GM18520 (cell line): ENCODE measurements around the gene TMEM269.
"Not testable (repeated sequence)": the region's sequence is repeated elsewhere in the genome, so short reads cannot be mapped to it uniquely, and the experiment has no call there.

ENCODE experiments used
- ATAC-seq: cut with Tn5 transposase; IDR thresholded peaks from one replicate; pipeline ENCODE4 v1.9.1; 2021; ENCODE audit not compliant: unreplicated experiment

Gene TMEM269

DNA sequence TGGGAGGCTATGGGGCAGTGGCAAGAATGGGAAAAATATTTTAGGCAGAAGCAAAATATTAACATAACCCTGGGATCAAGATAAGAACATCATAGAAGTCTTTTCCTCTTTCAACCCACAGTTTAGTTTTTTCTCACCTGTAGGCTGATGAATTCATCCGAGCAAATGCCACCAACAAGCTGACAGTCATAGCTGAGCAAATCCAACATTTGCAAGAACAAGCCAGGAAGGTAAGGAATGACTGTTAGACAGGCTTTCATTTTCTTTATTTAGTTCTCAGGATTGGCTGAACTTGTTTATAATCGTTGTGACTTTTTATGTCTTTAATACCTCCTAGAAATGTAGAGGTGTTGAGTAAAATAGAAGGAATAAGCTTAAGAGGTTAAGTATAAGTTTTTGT, 11.4 kb upstream of the TMEM269 start:
- ATAC-seq = no peak

DNA sequence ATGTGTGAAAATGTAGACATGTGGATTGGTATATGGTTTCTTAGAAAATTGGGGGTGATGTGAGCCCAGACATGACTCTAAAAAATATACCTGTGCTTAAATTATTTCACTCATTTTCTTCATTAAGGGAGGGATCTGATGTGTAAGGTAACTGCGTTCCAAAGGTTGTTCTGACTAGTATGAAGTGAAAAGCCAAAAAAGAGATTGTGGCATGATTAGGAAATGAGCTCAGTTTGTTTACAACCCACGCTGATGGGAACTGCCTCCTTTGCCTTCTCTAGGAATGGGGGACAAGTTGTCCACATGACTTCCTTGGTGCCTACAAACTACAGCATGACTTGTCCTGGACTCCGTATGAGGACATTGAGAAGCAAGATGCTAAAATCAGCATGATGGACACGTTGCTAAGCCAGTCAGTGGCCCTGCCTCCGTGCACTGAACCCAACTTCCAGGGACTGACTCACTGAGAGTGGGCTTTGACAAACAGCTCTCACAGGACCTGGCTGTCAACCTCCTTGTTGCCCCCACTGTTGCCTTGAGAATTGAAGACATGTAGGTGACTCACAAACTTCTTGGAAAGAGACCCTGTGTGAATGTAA, 9.8 kb upstream of the TMEM269 start:
- ATAC-seq = no peak

DNA sequence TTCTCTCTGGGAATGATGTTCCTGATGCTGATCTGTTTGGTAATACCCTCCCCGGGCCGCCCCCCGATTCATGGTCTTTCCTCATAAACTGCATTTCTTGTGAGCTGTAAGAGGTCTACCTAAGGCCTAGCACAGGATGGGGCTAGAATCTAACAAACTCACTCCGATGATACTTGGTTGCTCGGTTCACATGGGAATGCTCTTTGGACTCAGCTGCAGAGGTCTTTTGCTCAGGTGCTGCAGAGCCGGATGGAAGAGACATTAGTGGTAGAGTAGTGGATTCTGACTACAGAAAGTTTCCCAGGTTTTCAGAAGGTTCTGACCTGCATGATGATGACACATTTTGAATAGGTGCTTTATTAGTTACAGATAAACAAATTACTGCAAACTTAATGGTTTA, 8.3 kb upstream of the TMEM269 start:
- no peak for ATAC-seq

DNA sequence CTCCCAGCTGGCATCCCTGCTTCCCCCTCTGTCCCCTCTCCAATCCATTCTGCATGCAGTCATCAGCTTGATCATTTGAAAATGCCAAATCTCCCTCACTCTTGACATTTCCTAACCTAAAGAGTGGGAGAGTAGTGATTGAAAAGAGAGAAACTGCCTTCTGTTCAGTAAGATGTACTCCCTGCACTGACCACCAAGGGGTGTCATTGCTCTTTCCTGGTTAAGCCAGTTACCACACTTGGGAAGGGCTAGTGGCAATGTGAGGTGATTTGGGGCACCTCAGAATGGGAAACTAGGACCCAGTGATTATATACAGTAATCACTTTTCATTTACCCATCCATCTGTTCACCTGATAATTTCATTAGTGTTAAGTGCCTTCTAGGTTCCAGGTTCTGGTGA, 6.9 kb upstream of the TMEM269 start:
- no peak for ATAC-seq

DNA sequence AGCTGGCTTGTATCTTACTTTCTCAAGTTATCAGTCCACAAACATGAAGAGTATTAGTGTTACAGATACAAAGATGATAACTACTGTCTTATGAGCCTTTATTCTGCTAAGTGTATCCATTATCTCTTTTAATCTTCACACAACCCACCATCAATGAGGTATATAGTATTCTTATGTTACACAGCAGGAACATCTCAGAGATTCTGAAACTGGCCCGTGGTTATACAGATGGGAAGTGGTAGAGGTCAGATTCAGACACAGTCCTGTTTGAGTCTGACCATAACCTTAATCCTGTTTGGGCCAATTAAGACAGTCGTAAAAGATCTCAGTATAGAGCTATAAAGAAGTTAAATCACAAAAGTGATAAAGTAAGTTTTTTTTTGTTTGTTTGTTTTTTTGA, 5.1 kb upstream of the TMEM269 start:
- ATAC-seq = no peak

DNA sequence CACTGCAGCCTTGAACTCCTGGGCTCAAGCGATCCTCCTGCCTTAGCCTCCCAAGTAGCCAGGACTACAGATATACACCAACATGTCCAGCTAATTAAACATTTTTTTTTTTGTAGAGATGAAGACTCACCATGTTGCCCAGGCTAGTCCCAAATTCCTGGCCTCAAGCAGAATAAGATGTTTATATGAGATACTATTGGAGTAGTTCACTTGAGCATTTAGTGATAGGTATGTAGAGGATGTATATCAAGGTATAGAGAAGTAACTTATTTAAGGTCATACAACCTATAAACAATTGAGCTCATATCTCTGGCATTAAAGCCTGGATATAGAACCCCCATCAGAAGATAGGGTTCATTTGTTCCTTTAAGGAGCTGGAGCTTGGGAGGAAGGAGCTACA, 4.6 kb upstream of the TMEM269 start:
- ATAC-seq = no peak

DNA sequence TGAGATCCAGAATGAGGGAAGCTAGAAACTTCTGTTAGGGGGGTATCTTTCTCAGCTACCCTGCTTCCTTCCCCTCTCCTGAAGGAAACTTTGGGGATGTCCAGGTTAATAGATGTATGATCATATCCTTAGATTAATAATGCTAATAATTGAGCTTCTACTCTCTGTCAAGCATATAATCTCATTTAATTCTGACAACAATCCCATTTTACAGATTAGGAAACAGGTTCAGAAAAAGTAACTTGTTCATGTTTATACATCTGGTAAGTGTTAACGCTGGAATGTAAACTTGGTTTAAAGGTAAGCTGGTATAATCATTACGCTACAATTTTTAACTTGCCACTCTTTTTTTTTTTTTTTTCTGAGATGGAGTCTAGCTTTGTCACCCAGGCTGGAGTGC, 1.7 kb upstream of the TMEM269 start:
- ATAC-seq = no peak

DNA sequence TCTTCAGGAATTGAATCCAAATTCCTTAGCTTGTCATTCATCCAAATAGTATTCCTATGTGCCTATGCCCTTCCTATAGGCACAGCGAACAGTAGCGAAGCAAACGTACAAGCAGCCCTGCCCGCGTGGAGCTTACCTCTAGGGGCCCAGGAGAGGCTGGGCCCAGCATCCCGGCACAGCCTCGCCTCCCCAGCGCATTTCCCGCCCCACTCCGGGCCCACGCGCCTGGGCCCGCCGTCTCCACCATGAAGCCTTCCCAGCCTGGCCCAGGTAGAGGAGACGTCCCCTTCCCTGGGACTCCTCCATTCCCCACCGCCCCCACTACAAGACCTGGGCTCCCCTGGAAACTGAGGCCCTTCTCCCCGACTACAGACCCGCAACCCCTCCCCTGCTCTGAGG, 245 bp upstream of the TMEM269 start:
- ATAC-seq = no peak

DNA sequence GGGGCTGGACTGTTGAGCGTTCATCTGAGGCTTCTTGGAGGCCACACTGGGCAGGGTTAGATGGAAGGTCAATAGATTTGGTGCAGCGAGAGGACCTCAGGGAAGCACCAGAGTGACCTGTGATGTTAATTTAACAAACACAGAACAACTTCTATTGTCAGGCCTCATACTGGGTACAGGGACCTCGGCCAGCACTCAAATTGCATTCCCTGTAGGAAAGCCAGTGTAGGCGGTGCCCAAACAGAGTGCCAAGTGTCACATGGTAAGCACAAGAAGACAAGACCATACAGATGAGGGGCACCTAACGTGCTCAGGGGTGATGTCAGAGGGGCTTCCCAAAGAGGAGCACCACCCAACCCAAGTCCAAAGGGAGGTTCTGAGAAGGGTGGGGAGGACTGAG, 1.3 kb downstream of the TMEM269 start:
- ATAC-seq = no peak

DNA sequence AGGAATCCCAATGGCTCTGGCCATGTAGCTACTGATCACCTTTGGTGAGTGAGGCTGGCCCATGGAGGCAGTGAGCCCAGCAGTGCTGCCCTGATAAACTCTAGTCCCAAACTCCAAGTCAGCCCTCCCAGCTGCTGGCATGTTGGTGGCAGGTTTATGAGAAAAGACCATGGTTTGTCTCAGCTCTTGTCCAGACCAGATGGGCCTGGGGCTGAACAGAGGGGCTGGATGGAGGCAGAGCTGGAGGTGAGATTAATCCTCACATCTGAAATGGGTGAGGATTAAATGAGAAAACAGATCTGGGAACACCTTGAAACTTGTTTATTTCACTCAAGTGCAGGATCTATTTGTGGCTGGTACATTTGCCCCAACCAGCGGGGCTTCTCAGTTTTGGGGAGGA, 3.2 kb downstream of the TMEM269 start:
- ATAC-seq = no peak

DNA sequence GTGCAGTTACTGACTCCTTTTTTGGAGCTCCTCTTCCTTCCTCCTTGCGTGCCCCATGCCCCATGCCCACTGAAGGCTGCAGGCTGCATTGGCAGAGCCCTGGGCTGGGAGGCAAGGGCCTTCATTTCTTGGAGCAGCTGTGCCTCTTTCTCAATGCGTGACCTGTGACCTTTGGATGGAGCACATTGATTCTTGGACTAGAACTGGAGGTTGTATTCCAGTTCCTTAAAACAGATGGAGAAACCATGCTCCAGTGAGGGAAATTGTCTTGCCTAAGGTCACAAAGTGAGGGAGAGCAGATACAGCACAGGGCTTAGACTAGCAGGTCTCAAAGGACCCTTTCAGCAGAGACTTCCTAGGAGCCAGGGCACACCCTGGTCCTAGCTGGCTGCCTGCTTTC, 9.0 kb downstream of the TMEM269 start:
- ATAC-seq = no peak

DNA sequence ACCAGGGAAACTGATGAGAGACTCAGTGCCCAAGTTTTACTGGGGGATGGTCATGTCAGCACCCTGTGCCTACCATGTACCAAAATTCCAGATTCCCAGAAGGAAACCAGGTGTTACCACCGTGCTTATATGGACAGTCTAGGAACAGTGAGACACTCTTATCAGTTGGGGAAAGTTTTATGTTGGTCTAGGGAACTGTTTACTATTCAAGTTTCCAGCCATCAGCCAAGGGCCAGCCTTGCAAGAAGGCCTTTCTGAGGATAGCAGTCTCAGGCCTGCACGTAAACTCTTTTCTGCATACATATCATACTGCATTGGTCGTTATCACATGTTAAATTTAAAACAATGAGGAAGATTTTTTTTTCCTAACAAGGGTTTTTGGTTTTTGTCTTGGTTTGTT, 12.6 kb downstream of the TMEM269 start:
- ATAC-seq = no peak

DNA sequence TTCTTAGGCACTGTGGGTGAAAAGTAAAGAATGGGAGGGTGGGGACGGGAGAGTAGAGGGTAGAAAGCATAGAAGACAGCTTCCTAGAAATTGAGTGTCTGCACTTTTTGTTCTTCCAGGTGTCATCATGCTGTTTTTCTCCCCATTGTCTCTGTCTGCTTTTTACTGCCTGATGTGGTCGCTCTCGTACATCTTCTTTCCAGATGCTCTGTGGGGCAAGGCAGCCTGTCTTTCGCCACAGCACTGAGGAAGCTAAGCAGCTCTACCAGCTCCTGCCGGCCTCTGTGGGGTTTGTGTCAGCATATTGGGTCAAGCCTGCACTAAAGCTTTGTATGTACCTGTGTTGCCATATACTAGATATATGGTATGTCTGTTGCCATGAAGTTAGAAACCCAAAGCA, 13.2 kb downstream of the TMEM269 start:
- no peak for ATAC-seq

DNA sequence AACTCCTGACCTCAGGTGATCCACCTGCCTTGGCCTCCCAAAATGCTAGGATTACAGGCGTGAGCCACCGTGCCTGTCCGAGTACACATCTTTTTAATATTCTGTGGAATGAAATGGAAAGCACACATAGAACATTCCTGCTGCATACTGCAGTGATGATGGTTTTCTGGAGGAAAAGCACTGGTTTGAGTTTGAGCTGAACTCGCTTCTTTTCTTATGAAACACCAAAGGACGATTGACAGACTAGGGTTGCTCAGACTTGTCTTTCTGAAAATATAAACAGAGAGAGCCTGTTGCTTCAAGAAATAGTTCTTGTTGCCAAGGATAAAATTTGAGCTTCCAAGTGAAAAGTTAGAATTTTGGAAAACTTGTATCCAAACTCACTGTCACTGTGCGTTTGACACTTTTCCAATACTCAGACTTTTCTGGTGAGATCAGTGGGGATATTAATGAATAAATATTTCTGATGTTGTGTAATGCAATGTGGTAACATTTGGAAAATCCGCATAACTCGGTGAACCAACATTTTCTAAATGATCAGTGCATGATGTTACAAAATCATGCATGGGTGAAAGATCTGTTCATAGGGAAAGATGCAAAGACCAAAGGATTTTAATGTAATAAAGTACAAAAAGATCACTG, 17.2 kb downstream of the TMEM269 start:
- ATAC-seq = no peak

DNA sequence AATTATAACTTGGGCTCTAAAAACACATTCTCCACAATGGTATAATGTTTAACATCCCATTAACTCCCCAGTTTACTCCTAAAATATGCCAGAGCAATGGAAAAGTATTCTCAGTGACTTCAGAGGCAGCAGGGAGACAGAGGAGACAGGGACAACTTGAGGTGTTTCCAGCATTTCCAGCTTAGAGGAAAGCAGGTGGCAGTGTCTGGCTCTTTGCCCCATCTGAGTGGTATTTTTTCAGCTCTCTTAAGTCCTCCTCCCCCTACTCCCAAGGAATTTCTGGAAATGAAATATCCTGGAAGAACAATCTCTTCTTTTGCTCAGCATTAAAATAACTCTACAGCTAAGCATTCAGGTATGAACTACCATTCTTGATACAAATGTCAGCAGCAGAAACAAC, 21.4 kb downstream of the TMEM269 start:
- no peak for ATAC-seq

DNA sequence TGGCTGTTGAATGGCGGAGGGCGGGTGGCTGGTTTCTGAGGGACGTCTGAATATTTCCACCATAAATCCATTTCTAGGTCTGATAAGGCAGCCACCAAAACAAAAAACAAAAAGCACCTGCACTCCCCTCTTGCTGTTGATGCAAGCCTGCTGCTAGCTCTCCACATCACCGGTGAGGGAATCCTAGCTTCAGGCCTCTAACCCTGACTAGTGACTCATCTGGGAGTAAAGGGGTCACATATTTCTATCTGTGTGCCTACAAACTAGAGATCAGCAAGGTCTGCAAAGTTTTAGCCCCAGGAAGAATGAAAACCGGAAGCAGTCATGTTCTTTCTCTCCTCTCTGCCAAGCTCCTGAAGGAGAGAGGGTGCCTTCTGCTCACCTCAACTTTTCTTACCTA, 21.8 kb downstream of the TMEM269 start:
- ATAC-seq = no peak

DNA sequence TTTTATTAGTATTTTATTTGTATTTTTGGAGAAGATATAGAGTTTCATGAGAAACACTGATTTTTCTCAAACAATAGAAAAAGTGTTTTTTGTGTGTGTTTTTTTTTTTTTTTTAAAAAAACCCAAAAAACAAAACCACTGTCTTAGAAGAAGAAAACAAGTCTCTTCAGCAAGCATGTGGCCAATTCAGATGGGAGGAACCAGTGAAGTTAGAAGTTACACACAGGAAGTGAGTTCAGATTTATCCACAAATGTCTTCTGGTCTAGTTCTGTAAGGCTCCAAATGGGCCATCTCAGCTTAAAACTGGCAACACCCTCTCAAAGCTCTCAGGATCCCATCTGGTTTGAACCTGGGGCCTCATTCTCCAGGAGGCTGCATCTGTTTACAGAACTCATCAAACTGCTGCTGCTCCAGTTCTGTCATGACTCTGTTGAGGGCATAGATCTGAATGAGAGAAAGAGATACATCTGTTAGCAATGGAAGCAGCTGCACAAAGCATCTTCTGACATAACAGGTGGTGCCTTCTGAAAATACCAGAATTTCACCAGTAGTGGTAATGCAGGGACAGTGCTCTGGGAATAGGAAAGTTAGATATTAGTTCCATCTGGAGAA, 22.4 kb downstream of the TMEM269 start:
- ATAC-seq = no peak

DNA sequence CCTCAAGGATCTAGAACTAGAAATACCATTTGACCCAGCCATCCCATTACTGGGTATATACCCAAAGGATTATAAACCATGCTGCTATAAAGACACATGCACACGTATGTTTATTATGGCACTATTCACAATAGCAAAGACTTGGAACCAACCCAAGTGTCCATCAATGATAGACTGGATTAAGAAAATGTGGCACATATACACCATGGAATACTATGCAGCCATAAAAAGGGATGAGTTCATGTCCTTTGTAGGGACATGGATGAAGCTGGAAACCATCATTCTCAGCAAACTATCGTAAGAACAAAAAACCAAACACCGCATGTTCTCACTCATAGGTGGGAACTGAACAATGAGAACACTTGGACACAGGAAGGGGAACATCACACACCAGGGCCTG, 30.0 kb downstream of the TMEM269 start:
- ATAC-seq = not testable (repeated sequence)

DNA sequence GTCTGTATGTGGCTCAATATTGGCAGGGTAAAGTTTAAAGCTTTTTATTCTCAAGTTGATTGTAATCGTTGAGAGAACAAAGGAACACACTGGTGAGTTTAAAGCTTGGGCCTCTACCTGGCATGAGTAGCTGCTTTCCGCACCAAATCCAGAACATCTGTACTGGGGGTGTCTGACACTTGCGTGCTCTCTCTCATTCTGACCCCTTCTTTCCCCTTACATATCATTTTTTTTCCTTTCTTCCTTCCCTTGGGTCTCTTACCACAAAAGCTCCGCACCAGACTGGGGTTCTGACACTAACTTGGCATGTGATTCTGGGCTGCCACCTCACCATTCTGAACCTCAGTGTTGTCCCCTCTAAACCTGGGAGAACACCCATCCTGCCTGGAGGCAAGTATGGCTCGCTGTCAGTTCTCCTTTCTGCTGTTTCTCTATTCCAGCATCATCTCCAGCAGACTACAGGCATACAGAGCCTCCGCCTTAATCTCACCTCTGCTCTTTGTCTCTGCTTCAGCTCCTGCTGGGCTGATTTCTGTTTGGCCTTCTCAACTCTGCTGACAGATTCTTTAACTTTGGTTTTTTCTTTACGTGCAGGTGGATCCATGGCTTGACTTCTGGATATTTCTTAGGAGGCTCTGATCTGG, 31.3 kb downstream of the TMEM269 start:
- no peak for ATAC-seq

DNA sequence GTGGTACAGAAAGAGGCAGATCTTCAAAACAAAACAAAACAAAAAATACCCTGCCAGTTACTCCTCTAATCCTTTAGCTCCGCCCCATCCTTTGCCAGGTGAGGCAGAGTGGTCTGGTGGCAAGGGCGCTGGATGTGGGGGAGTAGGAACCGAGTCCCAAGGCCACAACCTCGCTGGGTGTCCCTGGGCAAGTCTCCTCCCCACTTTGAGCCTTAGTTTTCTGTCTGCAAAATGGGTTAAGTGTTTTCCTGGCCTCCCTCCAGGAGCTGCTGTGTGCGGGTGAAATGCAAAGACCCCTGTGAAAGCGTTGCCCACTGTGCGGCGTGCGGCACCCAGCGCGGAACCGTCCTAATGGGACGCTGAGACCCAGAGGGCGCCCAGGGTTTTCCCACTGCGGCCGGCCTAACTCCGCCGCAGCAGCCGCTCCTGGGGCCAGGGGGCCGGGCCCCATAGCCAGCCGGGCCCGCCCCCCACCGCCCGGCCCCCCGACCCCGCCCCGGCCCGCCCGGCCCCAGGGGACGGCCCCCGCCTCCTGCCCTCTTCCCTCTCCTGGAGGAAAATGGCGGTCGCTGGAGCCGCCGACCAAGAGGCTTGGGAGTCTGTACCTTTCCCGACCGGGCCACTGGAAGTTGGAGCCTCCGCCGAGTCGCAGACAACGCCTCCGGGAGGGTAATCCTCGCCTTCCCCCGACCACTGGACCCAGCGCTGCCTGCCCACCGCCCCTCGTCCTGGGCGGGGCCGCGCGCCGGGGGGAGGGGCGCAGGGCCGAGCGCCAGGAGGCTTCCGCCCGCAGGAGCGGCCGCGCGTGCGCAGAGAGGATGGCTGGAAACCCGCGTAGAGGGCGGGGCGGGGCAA, 32.0 kb downstream of the TMEM269 start, which contains the start of the genes ERMAP and SVBP:
TSS of gene ERMAP (plus strand) at position 538 of the 855 bp plus-strand sequence. CDS start 13,327 bp downstream, outside the sequence.
TSS of gene SVBP (minus strand) at position 813 of the 855 bp plus-strand sequence. CDS start 853 bp downstream, outside the sequence.
- peak; percentile 74 for ATAC-seq

DNA sequence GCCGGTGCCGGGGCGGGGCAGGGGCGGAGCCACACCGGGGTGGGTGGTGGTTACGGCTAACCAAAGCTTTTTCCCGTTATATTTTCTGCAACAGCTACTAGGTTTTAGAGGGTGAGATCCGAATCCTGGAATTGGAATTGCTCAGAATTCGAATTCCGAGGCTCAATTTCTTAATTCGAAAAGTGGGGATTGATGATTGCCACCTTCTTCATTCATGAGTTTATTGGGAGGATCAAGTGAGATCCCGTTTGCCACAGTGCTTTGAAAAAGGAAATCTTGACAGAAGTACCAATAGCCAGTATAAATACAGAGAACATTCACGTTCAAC, 32.6 kb downstream of the TMEM269 start:
- no peak for ATAC-seq
